ENCODE data around the gene PTCD3.

PTCD3 gene

GRCh38 chr2:86143926-86144685, 38.1 kb downstream of the PTCD3 start:
- DNase-seq (ENCODE audit: low read depth) = no peak

- DNase-seq (ENCODE audit: low read depth) = no peak
These were observed 41.8 kb downstream of the PTCD3 start for GRCh38 chr2:86147793-86148192.

GRCh38 chr2:86150502-86150901, 44.5 kb downstream of the PTCD3 start:
- no peak for DNase-seq (ENCODE audit: low read depth)

GRCh38 chr2:86157009-86157556, 51.0 kb downstream of the PTCD3 start:
- no peak for DNase-seq (ENCODE audit: low read depth)

- DNase-seq (ENCODE audit: low read depth) = no peak
These were observed 52.3 kb downstream of the PTCD3 start for GRCh38 chr2:86158286-86158685.

- no peak for DNase-seq (ENCODE audit: low read depth)
These were observed 54.3 kb downstream of the PTCD3 start for GRCh38 chr2:86160156-86160952.

GRCh38 chr2:86170449-86170848, 64.4 kb downstream of the PTCD3 start:
- DNase-seq (ENCODE audit: low read depth) = no peak

- no peak for DNase-seq (ENCODE audit: low read depth)
These were observed 65.3 kb downstream of the PTCD3 start for GRCh38 chr2:86171295-86171694.

- DNase-seq (ENCODE audit: low read depth) = no peak
These were observed 66.6 kb downstream of the PTCD3 start for GRCh38 chr2:86172610-86173009.

GRCh38 chr2:86174445-86174844, 68.4 kb downstream of the PTCD3 start:
- no peak for DNase-seq (ENCODE audit: low read depth)

- no peak for DNase-seq (ENCODE audit: low read depth)
These were observed 69.8 kb downstream of the PTCD3 start for GRCh38 chr2:86175828-86176227.

GRCh38 chr2:86176597-86176996, 70.6 kb downstream of the PTCD3 start:
- no peak for DNase-seq (ENCODE audit: low read depth)

GRCh38 chr2:86185517-86186212, 79.6 kb downstream of the PTCD3 start:
- no peak for DNase-seq (ENCODE audit: low read depth)

GRCh38 chr2:86186431-86186830, 80.4 kb downstream of the PTCD3 start:
- no peak for DNase-seq (ENCODE audit: low read depth)

GRCh38 chr2:86189782-86190416, 83.9 kb downstream of the PTCD3 start:
- DNase-seq (ENCODE audit: low read depth) = no peak

All from non-pigmented ciliary epithelial cell (primary cell).